ENCODE measurements around the gene CCDC14. TPM values are rescaled to one million over a fixed set of nuclear protein-coding genes. Genes with fewer than 3 reads are reported as not detected.

CCDC14 gene
- total RNA-seq, 2 donors from 2014 or later: 38.8 to 67.8 TPM

DNA sequence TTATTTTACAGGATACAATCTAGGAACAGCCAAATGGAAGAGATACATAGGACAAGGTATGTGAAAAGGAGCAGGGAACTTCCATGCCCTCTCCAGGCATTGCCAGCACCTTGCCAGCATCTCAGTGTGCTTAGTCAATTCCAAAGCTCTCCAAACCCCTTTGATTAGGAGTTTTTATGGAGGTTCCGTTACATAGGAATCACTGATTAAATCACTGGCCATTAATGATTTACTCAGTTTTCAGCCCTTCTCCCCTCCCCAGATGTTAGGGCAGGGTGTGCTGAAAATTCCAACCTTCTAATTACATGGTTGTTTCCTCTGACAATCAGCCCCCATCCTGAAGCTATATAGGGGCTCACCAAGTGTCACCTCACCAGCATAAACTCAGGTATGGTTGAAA lies 88.4 kb downstream of the CCDC14 start:
- Histone ChIP-seq H3K27me3 (replicated peaks; ENCODE audit: insufficient read depth) (no peaks in the 10 kb centered on the region), H3K4me3 (no peak overlapping the region), H3K9me3 (no peaks in the 10 kb centered on the region), H3K27ac (peak overlapping the region in 1 of 2 donors; percentile 51), H3K4me1 (ENCODE audit: control insufficient read depth in 1 of 2, low read depth in 2 of 2) (peaks cover 5 to 53% of the 10 kb centered on the region in 2 donors), H3K36me3 (no peaks in the 10 kb centered on the region)
- DNase-seq (ENCODE audit: low spot score) (no peak), ATAC-seq (ENCODE audit: insufficient number of reproducible peaks, low FRiP score, low read depth) (no peak)
- TF ChIP-seq, protein P1, sequence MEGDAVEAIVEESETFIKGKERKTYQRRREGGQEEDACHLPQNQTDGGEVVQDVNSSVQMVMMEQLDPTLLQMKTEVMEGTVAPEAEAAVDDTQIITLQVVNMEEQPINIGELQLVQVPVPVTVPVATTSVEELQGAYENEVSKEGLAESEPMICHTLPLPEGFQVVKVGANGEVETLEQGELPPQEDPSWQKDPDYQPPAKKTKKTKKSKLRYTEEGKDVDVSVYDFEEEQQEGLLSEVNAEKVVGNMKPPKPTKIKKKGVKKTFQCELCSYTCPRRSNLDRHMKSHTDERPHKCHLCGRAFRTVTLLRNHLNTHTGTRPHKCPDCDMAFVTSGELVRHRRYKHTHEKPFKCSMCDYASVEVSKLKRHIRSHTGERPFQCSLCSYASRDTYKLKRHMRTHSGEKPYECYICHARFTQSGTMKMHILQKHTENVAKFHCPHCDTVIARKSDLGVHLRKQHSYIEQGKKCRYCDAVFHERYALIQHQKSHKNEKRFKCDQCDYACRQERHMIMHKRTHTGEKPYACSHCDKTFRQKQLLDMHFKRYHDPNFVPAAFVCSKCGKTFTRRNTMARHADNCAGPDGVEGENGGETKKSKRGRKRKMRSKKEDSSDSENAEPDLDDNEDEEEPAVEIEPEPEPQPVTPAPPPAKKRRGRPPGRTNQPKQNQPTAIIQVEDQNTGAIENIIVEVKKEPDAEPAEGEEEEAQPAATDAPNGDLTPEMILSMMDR (IDR thresholded peaks at IDR 0.05): no peak

DNA sequence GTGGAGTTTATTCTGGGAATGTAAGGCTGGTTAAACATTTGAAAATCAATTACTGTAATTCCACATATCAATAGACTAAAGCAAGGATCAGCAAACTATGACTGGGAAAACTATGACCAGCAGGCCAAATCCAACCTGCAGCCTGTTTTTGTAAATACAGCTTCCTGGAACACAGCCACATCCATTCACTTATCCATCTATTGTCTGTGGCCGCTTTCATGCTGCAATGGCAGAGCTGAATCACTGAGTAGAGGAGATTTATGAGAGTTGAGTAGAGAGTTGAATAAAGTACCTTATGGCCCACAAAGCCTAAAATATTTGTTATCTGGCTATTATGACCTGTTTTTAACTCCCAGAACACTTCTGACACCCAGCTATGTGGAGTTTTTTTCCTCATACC lies 89.1 kb downstream of the CCDC14 start:
- Histone ChIP-seq H3K36me3 (no peaks in the 10 kb centered on the region), H3K9me3 (no peaks in the 10 kb centered on the region), H3K4me3 (no peak overlapping the region), H3K27me3 (replicated peaks; ENCODE audit: insufficient read depth) (no peaks in the 10 kb centered on the region), H3K27ac (peak overlapping the region in 1 of 2 donors; percentile 51), H3K4me1 (ENCODE audit: control insufficient read depth in 1 of 2, low read depth in 2 of 2) (peaks cover 5 to 53% of the 10 kb centered on the region in 2 donors)
- TF ChIP-seq, protein P1 (IDR thresholded peaks at IDR 0.05): no peak
- DNase-seq (ENCODE audit: low spot score) (no peak), ATAC-seq (ENCODE audit: insufficient number of reproducible peaks, low FRiP score, low read depth) (no peak)

DNA sequence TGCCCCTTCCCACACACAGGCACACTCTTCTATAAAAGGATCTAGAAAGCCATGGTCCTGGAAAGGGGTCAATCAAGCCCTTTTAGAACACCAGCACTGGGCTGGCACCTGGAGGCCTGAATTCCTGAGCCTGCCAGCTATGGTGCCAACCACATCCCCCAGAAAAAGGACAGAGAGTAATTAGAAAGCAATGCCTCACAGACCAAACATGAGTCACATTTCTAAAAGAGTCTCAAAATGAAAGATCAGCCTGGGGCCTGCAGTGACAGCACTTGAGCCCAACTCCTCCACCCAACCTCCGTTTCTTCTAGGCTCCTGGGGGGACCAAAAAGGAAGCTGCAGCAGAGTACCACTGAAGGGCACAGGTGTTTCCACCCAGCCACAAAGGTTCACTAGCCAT lies 91.0 kb downstream of the CCDC14 start:
- Histone ChIP-seq H3K9me3 (no peaks in the 10 kb centered on the region), H3K4me1 (ENCODE audit: control insufficient read depth in 1 of 2, low read depth in 2 of 2) (peaks cover 5 to 43% of the 10 kb centered on the region in 2 donors), H3K4me3 (no peak overlapping the region), H3K27me3 (replicated peaks; ENCODE audit: insufficient read depth) (no peaks in the 10 kb centered on the region), H3K36me3 (no peaks in the 10 kb centered on the region), H3K27ac (peak overlapping the region; percentile 80 to 81)
- no peak for DNase-seq (ENCODE audit: low spot score)
- TF ChIP-seq, protein P1 (IDR thresholded peaks at IDR 0.05): no peak
- peak; percentile 66 for ATAC-seq (ENCODE audit: insufficient number of reproducible peaks, low FRiP score, low read depth)

DNA sequence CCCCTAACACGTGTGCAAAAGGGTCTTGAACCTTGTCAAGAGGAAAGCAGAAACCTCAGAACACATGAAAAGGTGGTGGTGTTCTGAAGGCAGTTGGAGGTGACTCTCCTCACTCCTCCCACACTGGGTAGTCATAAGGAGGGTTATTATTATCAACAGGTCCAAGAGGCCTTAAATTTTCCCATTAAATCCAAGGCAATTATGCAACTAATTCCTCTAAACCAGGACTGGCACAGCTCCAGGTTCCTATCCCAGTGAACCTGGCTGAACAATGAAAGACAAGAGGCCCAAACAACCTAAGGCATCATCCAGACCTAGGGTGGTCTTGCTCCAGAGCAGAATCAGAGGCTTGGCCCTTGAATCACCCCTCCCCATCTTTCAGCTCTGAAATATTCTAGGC lies 91.9 kb downstream of the CCDC14 start:
- Histone ChIP-seq H3K36me3 (no peaks in the 10 kb centered on the region), H3K27me3 (replicated peaks; ENCODE audit: insufficient read depth) (no peaks in the 10 kb centered on the region), H3K9me3 (no peaks in the 10 kb centered on the region), H3K4me1 (ENCODE audit: control insufficient read depth in 1 of 2, low read depth in 2 of 2) (peaks cover 5 to 43% of the 10 kb centered on the region in 2 donors), H3K4me3 (no peak overlapping the region), H3K27ac (peak overlapping the region; percentile 80 to 81)
- ATAC-seq (ENCODE audit: insufficient number of reproducible peaks, low FRiP score, low read depth): peak; percentile 10
- DNase-seq (ENCODE audit: low spot score): no peak
- TF ChIP-seq, protein P1 (IDR thresholded peaks at IDR 0.05): no peak

DNA sequence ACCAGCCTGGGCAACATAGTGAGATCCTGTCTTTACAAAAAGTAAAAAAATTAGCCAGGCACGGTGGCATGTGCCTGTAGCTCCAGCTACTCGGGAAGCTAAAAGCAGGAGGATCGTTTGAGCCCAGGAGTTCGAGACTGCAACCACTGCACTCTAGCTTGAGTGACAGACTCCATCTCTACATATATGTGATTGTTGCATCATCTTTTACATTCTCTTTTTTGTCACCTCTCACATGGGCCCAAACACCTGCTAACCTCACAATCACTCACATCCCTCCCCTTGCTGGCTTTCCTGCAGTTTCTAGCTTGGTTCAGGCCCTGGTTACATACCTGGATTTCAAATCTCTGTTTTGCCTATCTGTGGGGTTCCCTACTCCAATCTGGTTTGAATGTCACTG lies 96.3 kb downstream of the CCDC14 start:
- Histone ChIP-seq H3K27me3 (replicated peaks; ENCODE audit: insufficient read depth) (no peaks in the 10 kb centered on the region), H3K4me1 (ENCODE audit: control insufficient read depth in 1 of 2, low read depth in 2 of 2) (peaks cover 16 to 58% of the 10 kb centered on the region in 2 donors), H3K36me3 (no peaks in the 10 kb centered on the region), H3K4me3 (no peak overlapping the region), H3K27ac (no peak overlapping the region), H3K9me3 (no peaks in the 10 kb centered on the region)
- ATAC-seq (ENCODE audit: insufficient number of reproducible peaks, low FRiP score, low read depth) (no peak), DNase-seq (ENCODE audit: low spot score) (no peak)
- TF ChIP-seq, protein P1 (IDR thresholded peaks at IDR 0.05): no peak

Other genes with a start within 250 kb of the CCDC14 start
- 100 to 1,000 TPM; 483 to 563 TPM for gene MYLK, start 76.9 kb downstream of the CCDC14 start, total RNA-seq
- not detected for gene ROPN1, start 30.9 kb upstream of the CCDC14 start, total RNA-seq
- 100 to 1,000 TPM; 418 to 748 TPM for gene KALRN, start 72.1 kb upstream of the CCDC14 start, total RNA-seq